Embryonic facial prominence (tissue), 1 donor: ENCODE data around the gene ANKRD33B.
"Not testable (repeated sequence)": the region's sequence is repeated elsewhere in the genome, so short reads cannot be mapped to it uniquely, and the experiment has no call there.

ENCODE experiments used
- DNase-seq: peaks from one replicate; pipeline ENCODE4 v3.0.0-alpha.2; 2016; ENCODE audit errors: extremely low spot score

Gene ANKRD33B

GRCh38 chr5:10563945-10564837 is at the start of gene ANKRD33B:
TSS of gene ANKRD33B (plus strand) at chr5:10564070. CDS start at chr5:10564468, 398 bp downstream.
- no peak for DNase-seq

- not testable (repeated sequence) for DNase-seq
Observed at GRCh38 chr5:10514572-10514971, 49.3 kb upstream of the ANKRD33B start.

GRCh38 chr5:10515492-10515891 is 48.4 kb upstream of the ANKRD33B start:
- DNase-seq: no peak

- DNase-seq: no peak
Observed at GRCh38 chr5:10518347-10518746, 45.5 kb upstream of the ANKRD33B start.

- DNase-seq: no peak
Observed at GRCh38 chr5:10519729-10520128, 44.1 kb upstream of the ANKRD33B start.

GRCh38 chr5:10520706-10521105 is 43.2 kb upstream of the ANKRD33B start:
- no peak for DNase-seq

GRCh38 chr5:10521466-10522223 is 42.2 kb upstream of the ANKRD33B start:
- no peak for DNase-seq

GRCh38 chr5:10522224-10522611 is 41.7 kb upstream of the ANKRD33B start:
- DNase-seq: no peak

GRCh38 chr5:10524376-10525123 is 39.3 kb upstream of the ANKRD33B start:
- DNase-seq: no peak

- DNase-seq: no peak
Observed at GRCh38 chr5:10525124-10525495, 38.8 kb upstream of the ANKRD33B start.

- DNase-seq: no peak
Observed at GRCh38 chr5:10527281-10527950, 36.5 kb upstream of the ANKRD33B start.

GRCh38 chr5:10528056-10528816 is 35.6 kb upstream of the ANKRD33B start:
- peak; percentile 29 for DNase-seq

- no peak for DNase-seq
Observed at GRCh38 chr5:10528827-10529226, 35.0 kb upstream of the ANKRD33B start.

- no peak for DNase-seq
Observed at GRCh38 chr5:10530601-10531320, 33.1 kb upstream of the ANKRD33B start.

GRCh38 chr5:10532421-10532820 is 31.4 kb upstream of the ANKRD33B start:
- DNase-seq: no peak

GRCh38 chr5:10533226-10533625 is 30.6 kb upstream of the ANKRD33B start:
- DNase-seq: no peak

- no peak for DNase-seq
Observed at GRCh38 chr5:10534561-10535530, 29.0 kb upstream of the ANKRD33B start.

- DNase-seq: no peak
Observed at GRCh38 chr5:10536511-10536910, 27.4 kb upstream of the ANKRD33B start.
